ENCODE measurements around the gene CCDC194.

GRCh38 chr19:17393002-17393401 is 994 bp downstream of the CCDC194 start:
- TF ChIP-seq SP1 (IDR thresholded peaks at IDR 0.05) (no peak), RAD21 (IDR thresholded peaks at IDR 0.05) (no peak), CTCF (IDR thresholded peaks at IDR 0.05; ENCODE audit: low read depth, low read length, missing input control) (no peak), FOXA1 (IDR thresholded peaks at IDR 0.05) (no peak), EGR1 (IDR thresholded peaks at IDR 0.05; ENCODE audit: low read depth in 2 of 2) (no peak), HNF4G (IDR thresholded peaks at IDR 0.05) (no peak), JUND (IDR thresholded peaks at IDR 0.05) (no peak), TAF1 (conservative IDR thresholded peaks at IDR 0.05) (no peak), YY1 (IDR thresholded peaks at IDR 0.05) (no peak), ZBTB33 (IDR thresholded peaks at IDR 0.05) (no peak), RXRA (IDR thresholded peaks at IDR 0.05) (no peak)
- TF ChIP-seq, protein P1, sequence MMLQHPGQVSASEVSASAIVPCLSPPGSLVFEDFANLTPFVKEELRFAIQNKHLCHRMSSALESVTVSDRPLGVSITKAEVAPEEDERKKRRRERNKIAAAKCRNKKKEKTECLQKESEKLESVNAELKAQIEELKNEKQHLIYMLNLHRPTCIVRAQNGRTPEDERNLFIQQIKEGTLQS (IDR thresholded peaks at IDR 0.05) = no peak
- TF ChIP-seq, protein P2, sequence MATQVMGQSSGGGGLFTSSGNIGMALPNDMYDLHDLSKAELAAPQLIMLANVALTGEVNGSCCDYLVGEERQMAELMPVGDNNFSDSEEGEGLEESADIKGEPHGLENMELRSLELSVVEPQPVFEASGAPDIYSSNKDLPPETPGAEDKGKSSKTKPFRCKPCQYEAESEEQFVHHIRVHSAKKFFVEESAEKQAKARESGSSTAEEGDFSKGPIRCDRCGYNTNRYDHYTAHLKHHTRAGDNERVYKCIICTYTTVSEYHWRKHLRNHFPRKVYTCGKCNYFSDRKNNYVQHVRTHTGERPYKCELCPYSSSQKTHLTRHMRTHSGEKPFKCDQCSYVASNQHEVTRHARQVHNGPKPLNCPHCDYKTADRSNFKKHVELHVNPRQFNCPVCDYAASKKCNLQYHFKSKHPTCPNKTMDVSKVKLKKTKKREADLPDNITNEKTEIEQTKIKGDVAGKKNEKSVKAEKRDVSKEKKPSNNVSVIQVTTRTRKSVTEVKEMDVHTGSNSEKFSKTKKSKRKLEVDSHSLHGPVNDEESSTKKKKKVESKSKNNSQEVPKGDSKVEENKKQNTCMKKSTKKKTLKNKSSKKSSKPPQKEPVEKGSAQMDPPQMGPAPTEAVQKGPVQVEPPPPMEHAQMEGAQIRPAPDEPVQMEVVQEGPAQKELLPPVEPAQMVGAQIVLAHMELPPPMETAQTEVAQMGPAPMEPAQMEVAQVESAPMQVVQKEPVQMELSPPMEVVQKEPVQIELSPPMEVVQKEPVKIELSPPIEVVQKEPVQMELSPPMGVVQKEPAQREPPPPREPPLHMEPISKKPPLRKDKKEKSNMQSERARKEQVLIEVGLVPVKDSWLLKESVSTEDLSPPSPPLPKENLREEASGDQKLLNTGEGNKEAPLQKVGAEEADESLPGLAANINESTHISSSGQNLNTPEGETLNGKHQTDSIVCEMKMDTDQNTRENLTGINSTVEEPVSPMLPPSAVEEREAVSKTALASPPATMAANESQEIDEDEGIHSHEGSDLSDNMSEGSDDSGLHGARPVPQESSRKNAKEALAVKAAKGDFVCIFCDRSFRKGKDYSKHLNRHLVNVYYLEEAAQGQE (IDR thresholded peaks at IDR 0.05) = no peak
